GM10248 (cell line): Measurements from ENCODE around the gene DCDC1.

Experiments
- CTCF ChIA-PET: fragments of 300-600 bp; sonication (Branson Sonifier 250); formaldehyde crosslinking; extraction: SDS; loops from one replicate; lab custom pipeline; 2021; ENCODE audit warnings: antibody characterized with exemption; lab: Yijun Ruan, JAX
- POLR2A ChIA-PET: fragments of 350-650 bp; sonication (Branson Sonifier 250); formaldehyde crosslinking; extraction: SDS; loops from one replicate; lab custom pipeline; 2020; ENCODE audit warnings: antibody characterized with exemption; lab: Yijun Ruan, JAX
- DNase-seq: peaks from one replicate; pipeline ENCODE4 v3.0.0; 2012; ENCODE audit errors: extremely low spot score
- TF ChIP-seq, protein P1 (sequence below): IDR thresholded peaks from 2 replicates; pipeline ENCODE4 v1.5.1; 2012; ENCODE audit warnings: mild to moderate bottlenecking, low read depth; ENCODE audit errors: extremely low read depth, missing control alignments, control extremely low read depth

Gene DCDC1

DNA sequence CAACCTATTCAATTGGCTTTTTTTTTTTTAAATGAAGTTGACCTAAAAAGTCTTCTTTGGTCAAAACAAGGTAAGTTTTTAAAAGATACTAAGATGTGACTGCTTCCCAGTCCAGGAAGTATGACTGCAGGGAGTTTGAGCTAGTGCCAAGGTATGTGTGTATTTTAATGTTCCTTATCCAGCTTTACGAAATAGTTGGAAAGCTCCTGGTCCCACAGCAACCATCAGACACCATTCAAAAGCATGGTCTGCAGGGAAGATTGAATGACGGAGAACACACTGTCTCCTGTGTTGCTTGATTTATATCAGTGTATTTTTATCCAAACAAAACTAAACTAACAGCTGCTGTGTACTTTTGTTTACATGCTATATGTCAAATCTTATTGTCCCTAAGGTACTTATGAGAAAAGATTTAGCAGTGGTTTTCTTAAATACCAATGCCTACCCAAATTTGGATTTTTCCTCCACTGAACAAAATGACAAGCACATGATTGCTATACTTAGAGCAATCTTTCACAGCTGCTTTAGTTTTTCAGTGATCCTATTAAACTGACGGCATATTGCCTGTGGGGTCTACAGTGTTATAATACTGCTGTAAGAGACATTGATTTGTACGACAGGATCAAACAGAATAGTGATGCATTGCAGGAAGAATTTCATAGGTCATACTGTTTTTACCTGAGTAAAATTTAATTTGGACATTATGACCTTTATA lies 122.9 kb downstream of the DCDC1 start:
- ChIA-PET CTCF (interaction anchor here (1.7 kb wide), 1 partner anchor 18 kb away, joined by 4 read pairs; no protein-coding TSS in a partner anchor), POLR2A (no interaction called here)
- no peak for DNase-seq
- TF ChIP-seq, protein P1, sequence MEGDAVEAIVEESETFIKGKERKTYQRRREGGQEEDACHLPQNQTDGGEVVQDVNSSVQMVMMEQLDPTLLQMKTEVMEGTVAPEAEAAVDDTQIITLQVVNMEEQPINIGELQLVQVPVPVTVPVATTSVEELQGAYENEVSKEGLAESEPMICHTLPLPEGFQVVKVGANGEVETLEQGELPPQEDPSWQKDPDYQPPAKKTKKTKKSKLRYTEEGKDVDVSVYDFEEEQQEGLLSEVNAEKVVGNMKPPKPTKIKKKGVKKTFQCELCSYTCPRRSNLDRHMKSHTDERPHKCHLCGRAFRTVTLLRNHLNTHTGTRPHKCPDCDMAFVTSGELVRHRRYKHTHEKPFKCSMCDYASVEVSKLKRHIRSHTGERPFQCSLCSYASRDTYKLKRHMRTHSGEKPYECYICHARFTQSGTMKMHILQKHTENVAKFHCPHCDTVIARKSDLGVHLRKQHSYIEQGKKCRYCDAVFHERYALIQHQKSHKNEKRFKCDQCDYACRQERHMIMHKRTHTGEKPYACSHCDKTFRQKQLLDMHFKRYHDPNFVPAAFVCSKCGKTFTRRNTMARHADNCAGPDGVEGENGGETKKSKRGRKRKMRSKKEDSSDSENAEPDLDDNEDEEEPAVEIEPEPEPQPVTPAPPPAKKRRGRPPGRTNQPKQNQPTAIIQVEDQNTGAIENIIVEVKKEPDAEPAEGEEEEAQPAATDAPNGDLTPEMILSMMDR: no peak

GRCh38 chr11:31243706-31244105 lies 125.8 kb downstream of the DCDC1 start:
- TF ChIP-seq, protein P1: no peak
- POLR2A ChIA-PET: no interaction called here
- DNase-seq: no peak
- CTCF ChIA-PET: interaction anchor here (1.2 to 5.4 kb wide), 4 partner anchors 10 to 933 kb away, joined by 3 to 27 read pairs (median 6); no protein-coding TSS in a partner anchor

GRCh38 chr11:31240340-31240904 lies 129.1 kb downstream of the DCDC1 start:
- ChIA-PET POLR2A (no interaction called here), CTCF (interaction anchor here (1.0 to 5.4 kb wide), 11 partner anchors 8 to 938 kb away, joined by 3 to 27 read pairs (median 5); no protein-coding TSS in a partner anchor)
- TF ChIP-seq, protein P1: peak; percentile 38
- no peak for DNase-seq

GRCh38 chr11:31237819-31238760 lies 131.4 kb downstream of the DCDC1 start:
- ChIA-PET CTCF (interaction anchor here (0.8 to 2.5 kb wide), 11 partner anchors 13 to 938 kb away, joined by 3 to 8 read pairs (median 3); no protein-coding TSS in a partner anchor), POLR2A (no interaction called here)
- no peak for DNase-seq
- TF ChIP-seq, protein P1: no peak

DNA sequence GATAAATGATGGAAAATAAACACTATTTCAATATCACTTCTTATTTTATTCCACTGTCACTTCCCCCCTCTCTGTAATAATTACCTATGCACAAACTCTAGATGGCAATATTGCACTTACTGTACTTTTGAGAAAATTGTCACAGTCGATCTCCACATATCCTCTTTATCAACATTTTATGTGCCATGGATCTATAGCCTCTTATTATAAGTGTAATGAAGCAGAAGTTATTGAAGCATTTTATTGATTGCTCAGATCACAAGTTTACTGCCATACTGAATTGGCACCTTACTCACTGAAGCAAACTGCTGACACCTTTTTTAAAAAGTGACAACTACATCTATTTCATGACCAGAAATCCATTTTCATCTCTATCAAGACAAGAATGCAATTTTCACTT lies 133.4 kb downstream of the DCDC1 start:
- ChIA-PET POLR2A (no interaction called here), CTCF (interaction anchor here (0.8 to 1.6 kb wide), 5 partner anchors 89 to 942 kb away, joined by 3 to 4 read pairs (median 3); no protein-coding TSS in a partner anchor)
- DNase-seq: no peak
- TF ChIP-seq, protein P1: peak; percentile 38

DNA sequence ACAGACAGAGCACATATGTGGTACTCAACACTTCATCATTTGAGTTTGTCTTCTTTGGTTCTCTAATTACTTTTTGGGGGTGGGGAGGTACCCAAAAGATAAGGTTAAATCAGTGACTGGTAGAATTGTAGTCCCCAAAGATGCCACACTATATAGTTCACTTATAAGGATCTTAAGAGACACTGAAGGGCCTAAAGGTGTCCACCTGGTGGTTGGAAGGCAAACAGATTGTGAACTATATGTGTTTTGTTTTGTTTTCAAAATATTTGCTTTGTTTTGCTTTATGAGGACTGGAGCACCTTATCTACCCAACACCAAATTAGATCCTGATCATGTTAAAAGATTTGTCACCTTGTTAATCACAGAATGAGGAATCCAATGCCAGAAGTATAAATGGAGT lies 136.1 kb downstream of the DCDC1 start:
- ChIA-PET CTCF (interaction anchor here (1.2 to 1.9 kb wide), 4 partner anchors 8 to 774 kb away, joined by 3 to 12 read pairs (median 4); no protein-coding TSS in a partner anchor), POLR2A (no interaction called here)
- TF ChIP-seq, protein P1: no peak
- DNase-seq: no peak
